IPS DF 4.7 (cell line): Measurements from ENCODE around the gene KRTAP5-6.

Experiments used
- DNase-seq: peaks from one replicate; pipeline ENCODE4 v3.0.0-alpha.2; 2013; ENCODE audit warnings: low spot score; ENCODE audit errors: extremely low read depth

KRTAP5-6 gene

GRCh38 chr11:1696608-1697570 is at the start of gene KRTAP5-6:
TSS of gene KRTAP5-6 (plus strand) at chr11:1697195. CDS start at chr11:1697246, 51 bp downstream.
- DNase-seq: no peak

- DNase-seq: no peak
These were observed 48.9 kb upstream of the KRTAP5-6 start for GRCh38 chr11:1647901-1648652.

DNA sequence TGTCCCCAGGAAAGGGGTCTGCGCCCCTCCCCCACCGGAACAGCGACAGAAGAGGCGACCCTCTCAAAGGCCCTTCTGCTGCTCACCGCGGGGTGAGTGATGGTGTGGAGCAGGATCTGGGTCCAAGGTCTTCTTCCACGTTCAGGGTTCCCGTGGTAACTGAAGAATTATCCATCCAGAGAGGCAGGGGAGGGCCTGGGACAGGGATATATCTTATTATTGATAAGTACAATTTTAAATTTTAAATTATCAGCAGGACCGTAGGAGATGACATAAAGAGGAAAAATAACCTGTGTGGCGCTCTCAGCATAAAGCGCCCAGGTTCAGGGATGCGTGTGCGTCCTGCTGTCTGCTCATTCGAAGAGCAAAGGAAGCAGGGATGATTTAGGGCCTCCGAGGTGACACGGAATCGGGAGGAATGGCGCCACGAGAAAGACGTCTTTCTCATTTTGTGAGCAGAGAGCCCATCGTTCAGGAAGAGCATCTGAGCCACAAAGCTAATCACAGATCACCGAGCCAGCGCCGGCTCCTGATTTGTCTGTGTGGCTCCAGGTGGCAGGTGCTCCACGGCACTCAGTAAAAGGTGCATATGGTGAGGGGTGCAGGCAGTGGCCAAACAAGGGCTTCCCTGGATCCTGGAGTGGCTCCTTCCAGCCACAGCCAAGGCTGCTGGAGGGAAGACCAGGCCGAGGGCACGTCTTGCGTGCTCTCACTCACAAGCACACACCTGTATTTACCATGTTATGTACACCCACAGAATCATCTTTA is 48.2 kb upstream of the KRTAP5-6 start:
- no peak for DNase-seq

- DNase-seq: no peak
These were observed 46.7 kb upstream of the KRTAP5-6 start for GRCh38 chr11:1650034-1650917.

DNA sequence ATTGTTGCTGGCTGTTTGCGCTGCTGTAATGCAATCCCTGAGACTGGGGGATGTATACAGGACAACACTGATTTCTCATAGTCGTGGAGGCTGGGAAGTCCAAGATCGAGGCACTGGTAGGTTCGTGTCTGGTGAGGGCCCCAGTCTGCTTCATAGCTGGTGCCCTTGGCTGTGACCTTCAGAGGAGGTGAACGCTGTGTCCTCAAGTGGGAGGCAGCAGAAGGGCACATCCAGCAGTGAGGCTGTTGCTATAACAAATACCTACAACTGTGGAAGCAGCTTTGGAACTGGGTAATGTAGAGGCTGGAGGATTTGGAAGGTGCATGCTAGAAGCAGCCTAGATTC is 46.1 kb upstream of the KRTAP5-6 start:
- DNase-seq: no peak

DNA sequence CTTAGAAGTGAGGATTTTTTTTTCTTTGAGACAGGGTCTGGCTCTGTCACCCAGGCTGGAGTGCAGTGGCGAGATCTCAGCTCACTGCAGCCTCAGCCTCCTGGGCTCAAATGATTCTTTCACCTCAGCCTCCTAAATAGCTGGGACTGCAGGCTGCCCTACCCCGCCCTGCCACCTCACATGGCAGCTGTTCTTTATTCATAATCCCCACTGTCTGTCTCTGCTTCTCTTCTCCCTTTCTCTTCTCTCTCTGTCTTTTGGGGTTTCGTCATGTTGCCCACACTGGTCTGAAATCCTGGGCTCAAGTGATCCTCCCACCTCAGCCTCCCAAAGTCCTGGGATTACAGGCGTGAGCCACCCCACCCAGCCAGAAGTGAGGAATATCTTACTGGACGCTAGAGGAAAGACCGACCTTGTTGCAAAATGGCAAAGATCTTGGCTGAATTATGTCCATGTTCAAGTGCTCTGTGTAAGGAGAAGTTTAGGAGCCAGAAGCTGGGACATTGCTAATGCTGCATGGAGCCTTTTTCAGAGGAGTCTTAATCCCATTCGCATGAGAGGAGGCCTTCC is 45.5 kb upstream of the KRTAP5-6 start:
- DNase-seq: no peak

DNA sequence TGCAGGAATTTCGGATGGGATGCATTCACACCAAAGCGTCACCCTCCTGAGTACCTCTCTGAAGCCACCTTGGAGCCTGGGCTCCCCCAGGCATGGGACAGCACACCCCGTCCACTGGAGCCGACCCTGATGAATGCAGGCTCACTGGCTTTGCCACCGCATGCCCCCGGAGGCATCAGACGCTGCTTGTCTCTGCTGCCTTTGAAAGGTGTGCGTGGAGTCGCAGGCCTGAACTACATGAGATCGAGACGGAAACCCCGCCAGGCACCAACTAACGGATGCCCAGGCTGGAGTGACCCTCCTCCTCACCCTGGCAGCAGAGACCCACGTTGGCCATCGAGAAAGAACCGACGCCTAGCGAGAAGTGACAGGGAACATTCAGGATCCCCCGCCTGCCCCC is 45.0 kb upstream of the KRTAP5-6 start:
- no peak for DNase-seq

DNA sequence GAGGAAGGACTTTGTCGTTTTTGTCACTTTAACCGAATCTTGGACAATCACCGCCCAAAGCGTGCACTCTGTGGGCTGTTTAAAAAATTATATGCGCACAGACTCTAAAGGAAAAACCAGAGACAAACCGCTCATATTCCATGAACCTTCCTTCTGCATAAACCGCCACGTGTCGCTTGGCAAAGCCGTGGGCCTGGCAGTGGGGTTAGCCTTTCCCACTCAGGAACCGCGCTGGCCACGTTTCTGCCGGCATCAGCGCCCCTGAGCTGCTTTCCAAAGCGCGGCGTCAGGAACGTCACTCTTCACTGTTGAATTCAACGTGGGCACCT is 44.6 kb upstream of the KRTAP5-6 start:
- no peak for DNase-seq

GRCh38 chr11:1652771-1653540 is 44.0 kb upstream of the KRTAP5-6 start:
- no peak for DNase-seq

DNA sequence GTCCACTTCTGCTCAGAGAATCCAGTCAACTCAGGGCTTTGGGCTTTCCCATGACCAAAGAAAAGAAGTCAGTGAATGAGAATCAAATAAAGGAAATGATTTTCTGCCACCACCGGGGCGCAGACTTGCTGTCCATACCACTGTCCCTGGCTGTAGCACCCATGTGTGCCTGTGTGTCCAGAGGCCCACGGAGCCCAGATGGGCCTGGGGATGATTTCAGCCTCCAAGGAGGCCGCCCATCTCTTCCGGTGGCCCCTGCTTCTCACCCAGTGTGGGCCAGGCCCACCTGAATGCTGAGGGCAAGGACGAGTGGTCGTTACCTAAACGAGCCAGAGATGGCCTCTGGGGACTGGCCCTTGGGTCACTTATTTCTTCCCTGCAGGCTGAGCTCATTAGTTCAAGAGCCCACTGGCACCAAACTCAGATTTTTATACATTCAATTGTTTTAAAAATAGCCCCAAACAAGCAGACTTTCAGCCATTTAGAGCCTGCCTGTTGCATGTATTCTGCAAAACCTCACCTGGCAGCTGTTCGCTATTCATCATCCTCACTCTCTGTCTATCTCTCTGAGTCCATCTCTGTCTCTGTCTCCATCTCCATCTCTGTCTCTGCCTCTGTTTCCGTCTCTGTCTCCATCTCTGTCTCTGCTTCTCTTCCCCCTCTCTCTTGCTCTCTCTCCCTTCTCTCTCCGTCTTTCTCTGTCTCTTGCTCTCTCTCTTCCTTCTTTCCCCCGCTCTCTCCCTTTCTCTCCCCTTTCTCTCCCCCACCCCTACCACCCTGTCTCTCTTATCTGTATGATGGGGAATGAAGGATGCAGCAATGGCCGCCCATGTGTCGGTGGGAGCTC is 43.2 kb upstream of the KRTAP5-6 start:
- DNase-seq: no peak

DNA sequence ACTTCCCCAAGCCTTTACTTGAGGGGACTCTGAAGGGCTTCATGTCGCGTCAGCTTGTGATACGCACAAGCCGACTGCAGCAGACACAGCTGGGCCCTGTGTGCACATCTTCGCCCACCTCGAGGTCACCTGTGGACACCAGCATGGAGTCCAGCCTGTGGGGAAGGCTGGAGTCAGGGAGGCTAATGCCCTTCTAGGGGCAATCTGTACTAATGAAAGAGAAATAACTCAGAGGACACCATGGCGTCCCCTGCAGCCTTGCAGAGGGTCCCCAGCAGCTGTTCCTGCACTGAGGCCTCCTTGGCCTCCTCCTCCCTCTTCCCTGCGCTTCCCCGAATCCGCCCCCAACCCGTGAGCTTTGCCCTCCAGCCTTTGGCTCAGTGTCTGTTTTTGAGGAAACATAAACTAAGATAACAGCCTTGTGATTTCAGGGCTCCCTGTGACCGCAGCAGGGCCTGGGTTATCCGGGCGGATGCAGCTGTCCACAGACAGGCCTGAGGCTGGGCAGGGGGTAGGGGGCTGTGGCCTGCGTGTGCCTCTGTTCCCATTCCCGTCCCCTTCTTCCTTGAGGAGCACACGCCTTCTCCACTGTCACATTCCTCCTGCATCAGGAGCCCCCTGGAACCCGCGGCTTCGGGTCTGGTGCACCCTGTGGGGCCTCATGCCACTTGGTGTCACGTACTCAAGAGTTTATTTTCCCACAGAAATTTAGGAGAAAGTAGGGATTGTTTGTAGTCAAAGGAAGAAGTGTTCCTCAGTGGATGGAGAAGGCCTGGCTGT is 42.4 kb upstream of the KRTAP5-6 start:
- no peak for DNase-seq

DNA sequence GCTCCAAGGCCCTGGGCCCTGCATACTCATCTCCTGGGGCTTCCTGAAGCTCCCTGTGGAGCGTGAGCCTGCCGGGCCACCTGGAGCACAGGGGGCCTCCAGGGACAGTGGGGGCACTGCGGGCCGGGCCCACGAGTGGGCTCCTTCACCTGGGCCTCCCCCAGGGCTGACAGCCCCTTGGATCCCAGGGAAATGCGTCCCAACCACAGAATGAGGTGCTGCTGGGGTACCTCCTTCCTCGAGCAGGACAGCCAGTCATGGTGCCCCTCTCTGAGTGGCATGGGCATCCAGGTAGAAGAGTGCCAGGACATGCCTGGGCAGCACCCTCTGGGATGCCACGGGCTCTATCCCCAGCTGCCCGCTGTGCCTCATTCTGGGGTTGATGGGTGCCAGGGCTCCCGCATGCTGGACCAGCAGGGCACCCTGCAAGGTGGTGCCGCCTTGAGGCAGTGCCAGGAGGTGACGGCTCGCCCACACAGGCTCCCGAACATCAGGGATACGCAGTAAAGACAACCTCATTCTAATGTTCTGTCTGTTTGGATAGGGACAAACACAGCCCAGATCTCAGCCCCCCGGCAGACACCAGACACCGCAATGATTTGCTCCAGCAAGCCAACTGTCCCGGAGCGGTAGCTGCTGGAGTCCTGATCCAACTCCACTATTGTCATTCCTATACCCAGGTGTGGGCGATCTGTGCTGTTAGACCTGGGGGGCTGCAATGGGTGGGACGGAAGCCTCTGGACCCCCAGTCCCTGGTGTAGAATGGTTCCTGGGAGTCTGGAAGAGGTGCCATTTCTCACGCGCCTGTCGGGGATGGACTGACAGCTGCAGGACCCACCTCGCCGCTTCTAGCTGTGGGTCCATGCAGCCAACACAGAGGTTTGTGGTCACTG is 41.6 kb upstream of the KRTAP5-6 start:
- DNase-seq: no peak

- DNase-seq: no peak
These were observed 40.9 kb upstream of the KRTAP5-6 start for GRCh38 chr11:1656061-1656441.

DNA sequence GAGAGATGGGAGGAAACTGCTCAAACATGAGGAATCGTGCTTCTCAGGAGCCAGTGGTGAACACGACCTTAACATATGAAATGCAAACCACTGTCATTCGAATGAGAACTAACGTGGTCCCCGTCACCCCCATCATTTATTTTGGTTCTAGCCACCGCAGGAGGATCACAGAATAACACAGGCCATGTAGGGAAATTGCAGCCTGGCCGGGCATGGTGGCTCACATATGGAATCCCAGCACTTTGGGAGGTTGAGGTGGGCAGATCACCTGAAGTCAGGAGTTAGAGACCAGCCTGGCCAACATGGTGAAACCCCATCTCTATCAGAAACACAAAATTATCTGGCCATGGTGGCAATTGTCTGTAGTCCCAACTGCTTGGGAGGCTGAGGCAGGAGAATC is 40.3 kb upstream of the KRTAP5-6 start:
- no peak for DNase-seq

- DNase-seq: no peak
These were observed 37.5 kb upstream of the KRTAP5-6 start for GRCh38 chr11:1659506-1659905.

GRCh38 chr11:1660111-1660867 is 36.7 kb upstream of the KRTAP5-6 start:
- no peak for DNase-seq
